HUES64 (cell line): Measurements from ENCODE around the gene SPIRE1.

Source experiments
- H3K27ac ChIP-seq: 2 replicates; pipeline ENCODE4 v1.7.0; 2013; ENCODE audit warnings: low read depth, low read length, inconsistent platforms
- H3K27me3 ChIP-seq: 2 replicates; pipeline ENCODE4 v1.6.1; 2013; ENCODE audit warnings: mild to moderate bottlenecking, low read length; ENCODE audit not compliant: insufficient read depth
- H3K36me3 ChIP-seq: 2 replicates; pipeline ENCODE4 v1.6.1; 2013; ENCODE audit warnings: mild to moderate bottlenecking, low read length; ENCODE audit not compliant: insufficient read depth
- H3K4me1 ChIP-seq: 2 replicates; pipeline ENCODE4 v1.6.1; 2013; ENCODE audit warnings: mild to moderate bottlenecking, low read length, moderate library complexity; ENCODE audit not compliant: insufficient read depth
- H3K4me3 ChIP-seq: 2 replicates; pipeline ENCODE4 v1.5.1; 2013; ENCODE audit warnings: mild to moderate bottlenecking, low read length, moderate library complexity
- H3K9ac ChIP-seq: 2 replicates; pipeline ENCODE4 v1.6.1; 2013; ENCODE audit warnings: mild to moderate bottlenecking, low read depth, low read length
- H3K9me3 ChIP-seq: 2 replicates; pipeline ENCODE4 v1.6.1; 2013; ENCODE audit warnings: low read depth, low read length; ENCODE audit not compliant: insufficient read depth
- WGBS: fragments of 150-250, 120-280 bp; methylation state at CpG from one replicate; pipeline ENCODE4 v1.1.7; 2013; ENCODE audit warnings: missing lambda C conversion rate; 5-methylcytosine and 5-hydroxymethylcytosine counted together

SPIRE1 gene

DNA sequence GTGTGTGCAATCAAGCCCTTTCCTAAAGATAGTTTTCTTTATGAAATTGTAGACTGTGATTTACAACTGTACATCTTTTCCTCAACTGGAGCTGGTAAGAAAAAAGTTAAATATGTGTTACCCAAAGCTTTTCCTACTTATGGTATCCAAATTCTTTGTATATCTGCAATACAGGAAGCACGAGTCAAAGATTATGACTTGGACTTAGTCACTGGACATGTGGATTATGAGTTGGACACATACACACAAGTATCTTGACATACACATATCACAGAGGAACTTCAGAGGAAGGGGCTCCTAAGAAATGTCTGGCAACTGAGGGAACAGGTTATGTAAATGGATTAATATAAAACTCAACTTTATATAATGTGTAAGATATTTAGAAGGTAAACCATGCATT lies 215.0 kb downstream of the SPIRE1 start:
- H3K4me1 ChIP-seq: no peaks in the 10 kb centered on the region
- no peaks in the 10 kb centered on the region for H3K27me3 ChIP-seq
- H3K9me3 ChIP-seq: no peaks in the 10 kb centered on the region
- no peaks in the 10 kb centered on the region for H3K36me3 ChIP-seq
- H3K9ac ChIP-seq: no peak overlapping the region
- no peak overlapping the region for H3K27ac ChIP-seq
- 100% methylated on average over 1 of the region's 1 CpG for WGBS
- H3K4me3 ChIP-seq: no peak overlapping the region

DNA sequence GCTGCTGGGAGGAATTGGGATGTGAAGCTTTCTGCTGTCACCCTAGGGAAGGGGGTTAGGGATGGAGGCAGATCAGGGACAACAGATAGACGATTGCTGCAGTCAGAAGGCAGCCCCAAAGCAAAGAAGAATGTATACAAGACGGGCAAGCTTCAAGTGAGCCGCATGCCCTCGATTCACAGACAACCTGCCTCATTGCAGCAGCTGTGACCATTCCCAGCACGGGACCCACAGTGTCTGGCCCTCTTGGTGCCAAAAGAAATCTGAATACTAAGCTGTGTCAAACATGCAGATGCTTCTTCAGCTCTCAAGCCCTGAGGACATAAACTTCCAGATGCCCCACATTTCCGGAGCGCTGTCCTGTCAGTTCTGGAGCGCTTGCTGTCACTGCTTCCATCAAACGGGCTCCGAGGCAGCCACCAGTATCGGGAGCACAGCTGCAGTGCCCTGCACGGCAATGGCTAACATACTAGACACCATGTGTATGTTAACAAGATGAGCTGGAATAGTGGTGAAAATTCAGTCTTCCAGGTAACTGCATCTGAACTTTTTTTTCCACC lies 216.4 kb downstream of the SPIRE1 start:
- Histone ChIP-seq H3K9me3 (no peaks in the 10 kb centered on the region), H3K27ac (no peak overlapping the region), H3K27me3 (no peaks in the 10 kb centered on the region), H3K9ac (no peak overlapping the region), H3K36me3 (no peaks in the 10 kb centered on the region), H3K4me1 (no peaks in the 10 kb centered on the region), H3K4me3 (no peak overlapping the region)
- WGBS: 96% methylated on average over 12 of the region's 12 CpGs

DNA sequence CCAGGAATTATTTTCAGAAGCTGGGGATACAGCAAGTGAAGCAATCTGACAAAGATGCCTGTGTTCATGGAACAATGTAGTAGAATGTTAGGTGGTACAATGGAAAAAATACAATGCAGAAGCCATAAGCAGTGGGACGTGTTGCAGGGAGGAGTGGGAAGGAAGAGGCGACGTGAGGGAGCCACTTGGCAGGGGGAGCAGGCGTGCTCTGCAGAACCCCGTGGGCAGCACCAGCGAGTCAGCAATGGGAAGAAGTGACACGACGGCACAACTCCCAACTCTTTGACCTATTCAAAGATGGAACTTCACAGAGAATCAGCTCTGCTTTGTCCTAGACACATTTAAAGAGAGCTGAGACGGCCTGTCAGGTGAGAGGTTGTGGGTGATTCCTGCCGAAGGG lies 219.7 kb downstream of the SPIRE1 start:
- WGBS: 80% methylated on average over 10 of the region's 10 CpGs
- Histone ChIP-seq H3K9me3 (no peaks in the 10 kb centered on the region), H3K9ac (no peak overlapping the region), H3K27me3 (no peaks in the 10 kb centered on the region), H3K36me3 (0 out of 2 replicates have a peak, but pooled peaks cover under 1% of the 10 kb centered on the region), H3K4me1 (peaks cover 6% of the 10 kb centered on the region; the same call in 1 of the 2 replicates), H3K4me3 (no peak overlapping the region), H3K27ac (no peak overlapping the region)

DNA sequence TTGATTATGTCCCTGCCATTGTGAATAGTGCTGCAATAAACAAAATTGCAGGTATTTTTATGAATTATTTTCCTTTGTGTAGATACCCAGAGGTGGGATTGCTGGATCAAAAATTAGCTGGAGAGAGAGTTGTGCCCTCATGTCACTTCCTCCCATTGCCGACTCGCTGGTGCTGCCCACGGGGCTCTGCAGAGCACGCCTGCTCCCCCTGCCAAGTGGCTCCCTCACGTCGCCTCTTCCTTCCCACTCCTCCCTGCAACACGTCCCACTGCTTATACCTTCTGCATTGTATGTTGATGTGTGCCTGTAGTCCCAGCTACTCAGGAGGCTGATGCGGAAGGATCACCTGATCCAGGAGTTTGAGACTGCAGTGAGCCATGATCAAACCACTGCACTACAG lies 222.0 kb downstream of the SPIRE1 start:
- peaks cover 6% of the 10 kb centered on the region; the same call in 1 of the 2 replicates for H3K4me1 ChIP-seq
- no peak overlapping the region for H3K27ac ChIP-seq
- no peaks in the 10 kb centered on the region for H3K27me3 ChIP-seq
- H3K9ac ChIP-seq: no peak overlapping the region
- peaks cover 19% of the 10 kb centered on the region; the same call in 1 of the 2 replicates for H3K36me3 ChIP-seq
- no peak overlapping the region for H3K4me3 ChIP-seq
- WGBS: 94% methylated on average over 8 of the region's 8 CpGs
- H3K9me3 ChIP-seq: no peaks in the 10 kb centered on the region

DNA sequence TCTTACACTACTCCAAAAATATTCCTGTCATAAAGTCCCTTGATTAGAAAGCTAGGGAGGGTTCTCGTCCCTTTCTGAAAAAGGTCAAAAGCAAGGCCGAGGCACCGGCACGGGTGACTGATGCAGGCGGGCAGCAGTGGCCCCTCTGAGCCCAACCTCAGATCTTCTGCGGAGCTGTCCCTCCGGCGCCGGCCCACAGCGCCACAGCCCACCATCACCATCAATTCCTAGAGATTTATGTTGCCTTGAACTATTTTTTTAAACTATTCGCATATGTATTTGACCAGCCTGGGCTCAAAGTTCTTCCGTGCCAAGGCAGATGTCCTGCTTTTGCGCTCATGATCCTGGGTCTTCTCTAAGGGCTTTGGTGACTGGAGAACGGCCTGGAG lies 223.4 kb downstream of the SPIRE1 start:
- Histone ChIP-seq H3K4me3 (no peak overlapping the region), H3K27ac (no peak overlapping the region), H3K9me3 (no peaks in the 10 kb centered on the region), H3K4me1 (peaks cover 6% of the 10 kb centered on the region; the same call in 1 of the 2 replicates), H3K9ac (no peak overlapping the region), H3K36me3 (peaks cover 23% of the 10 kb centered on the region; the same call in 1 of the 2 replicates), H3K27me3 (no peaks in the 10 kb centered on the region)
- WGBS: 91% methylated on average over 14 of the region's 14 CpGs

DNA sequence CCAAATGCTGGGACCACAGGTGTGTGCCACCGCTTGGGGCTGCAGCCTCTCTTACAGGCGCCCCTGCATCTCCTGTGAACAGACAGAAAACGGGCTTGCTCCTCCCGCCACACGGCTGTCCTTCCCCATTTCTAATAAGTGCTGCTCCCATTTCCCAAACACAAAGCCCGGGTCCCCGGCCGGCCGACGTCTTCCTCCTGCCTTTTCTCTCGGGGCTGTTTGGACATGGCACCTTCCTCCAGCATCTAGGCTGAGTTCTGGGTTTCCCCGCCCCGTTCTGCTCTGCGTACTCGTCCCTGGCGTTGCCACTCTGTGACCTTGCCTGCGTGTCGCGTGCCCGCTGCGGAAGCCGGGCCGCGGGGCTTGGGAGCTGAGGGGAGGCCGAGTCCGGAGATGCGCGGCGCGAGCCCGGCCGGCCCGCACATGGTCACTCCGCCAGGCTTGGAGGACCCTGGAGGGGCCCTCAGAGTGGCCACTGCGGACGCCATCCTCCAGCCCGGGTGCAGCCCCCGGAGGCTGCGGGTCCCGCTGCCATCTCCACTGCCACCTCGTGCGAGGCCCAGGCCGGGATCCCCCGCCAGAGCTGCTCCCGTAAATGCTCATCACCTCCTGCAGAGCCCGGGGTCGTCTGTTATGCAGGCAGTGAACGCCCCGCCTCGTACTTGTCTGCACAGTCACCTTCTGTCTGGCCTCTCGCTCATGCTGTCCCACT lies 223.9 kb downstream of the SPIRE1 start:
- H3K4me3 ChIP-seq: no peak overlapping the region
- H3K9ac ChIP-seq: no peak overlapping the region
- H3K27ac ChIP-seq: no peak overlapping the region
- H3K4me1 ChIP-seq: peaks cover 6% of the 10 kb centered on the region; the same call in 1 of the 2 replicates
- no peaks in the 10 kb centered on the region for H3K27me3 ChIP-seq
- H3K9me3 ChIP-seq: no peaks in the 10 kb centered on the region
- peaks cover 26% of the 10 kb centered on the region; the same call in 1 of the 2 replicates for H3K36me3 ChIP-seq
- 95% methylated on average over 51 of the region's 51 CpGs for WGBS

DNA sequence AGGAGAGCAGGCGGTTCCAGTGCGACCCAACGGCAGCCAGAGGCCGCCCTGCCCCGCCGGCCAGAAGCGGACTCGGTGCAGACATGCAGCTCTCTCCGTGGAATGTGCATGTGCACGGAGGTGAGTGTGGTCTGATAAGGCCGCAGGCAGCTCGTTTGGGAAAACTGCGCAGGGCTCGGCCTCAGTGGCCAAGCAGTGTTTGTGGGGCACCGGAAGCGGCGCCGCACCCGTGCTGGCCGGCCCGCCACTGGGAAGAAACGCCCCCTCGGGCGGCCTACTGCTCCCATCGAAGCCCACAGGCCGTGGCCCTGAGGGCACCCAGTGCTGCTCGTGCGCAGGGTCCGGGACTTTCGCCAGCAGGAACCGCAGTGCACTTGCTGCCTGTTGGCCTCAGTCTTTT lies 225.0 kb downstream of the SPIRE1 start:
- Histone ChIP-seq H3K27me3 (no peaks in the 10 kb centered on the region), H3K27ac (no peak overlapping the region), H3K36me3 (peaks cover 34% of the 10 kb centered on the region), H3K9ac (no peak overlapping the region), H3K9me3 (peaks cover 2% of the 10 kb centered on the region; the same call in 1 of the 2 replicates), H3K4me3 (no peak overlapping the region), H3K4me1 (peaks cover 6% of the 10 kb centered on the region; the same call in 1 of the 2 replicates)
- 96% methylated on average over 31 of the region's 31 CpGs for WGBS

DNA sequence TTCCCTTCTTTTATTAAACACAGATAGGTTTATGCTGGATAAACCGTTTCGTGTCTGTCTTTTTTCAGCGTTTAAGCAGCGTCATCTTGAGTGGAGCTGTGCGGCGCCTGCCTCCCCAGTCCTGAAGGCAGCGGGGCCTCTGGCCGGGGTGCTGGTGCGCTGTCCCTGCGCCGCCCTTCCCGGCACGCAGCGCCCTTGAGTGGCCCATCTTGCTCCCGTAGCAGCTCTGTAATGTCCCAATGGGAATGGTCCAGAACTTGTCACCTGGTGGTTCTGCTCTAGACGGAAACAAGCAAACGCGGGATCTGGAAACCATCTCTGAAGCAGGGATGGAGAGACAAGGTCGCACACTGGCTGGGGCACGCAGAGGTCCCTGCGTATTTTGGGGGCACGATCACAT lies 225.7 kb downstream of the SPIRE1 start:
- H3K36me3 ChIP-seq: peaks cover 41% of the 10 kb centered on the region
- 96% methylated on average over 22 of the region's 22 CpGs for whole genome bisulfite sequencing
- H3K9me3 ChIP-seq: peaks cover 8% of the 10 kb centered on the region; the same call in 1 of the 2 replicates
- H3K4me3 ChIP-seq: no peak overlapping the region
- no peaks in the 10 kb centered on the region for H3K27me3 ChIP-seq
- peaks cover 6% of the 10 kb centered on the region; the same call in 1 of the 2 replicates for H3K4me1 ChIP-seq
- H3K9ac ChIP-seq: no peak overlapping the region
- H3K27ac ChIP-seq: no peak overlapping the region

DNA sequence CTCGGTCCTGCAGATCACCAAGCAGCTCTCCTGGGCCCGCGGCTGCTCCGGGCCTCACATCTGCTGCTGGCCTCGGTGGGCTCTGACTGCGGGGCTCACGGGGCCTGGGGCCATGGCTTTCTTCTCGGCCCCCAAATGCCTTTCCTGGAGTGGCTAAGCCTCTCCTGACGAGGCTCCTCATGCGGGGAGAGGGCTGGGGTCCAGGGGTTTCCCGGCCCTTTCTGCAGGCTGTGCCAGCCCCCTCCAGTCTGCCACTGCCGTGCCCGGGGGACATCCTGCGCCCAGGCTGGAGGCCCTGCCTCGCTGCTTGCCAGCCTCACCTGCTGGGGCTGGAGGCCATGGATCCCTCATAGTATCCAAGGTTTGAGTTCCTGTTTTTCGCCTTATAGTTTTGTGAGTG lies 226.3 kb downstream of the SPIRE1 start:
- Histone ChIP-seq H3K4me1 (peaks cover 6% of the 10 kb centered on the region; the same call in 1 of the 2 replicates), H3K27me3 (no peaks in the 10 kb centered on the region), H3K4me3 (no peak overlapping the region), H3K27ac (no peak overlapping the region), H3K9ac (no peak overlapping the region), H3K36me3 (peaks cover 47% of the 10 kb centered on the region), H3K9me3 (peaks cover 13% of the 10 kb centered on the region)
- WGBS: 95% methylated on average over 15 of the region's 16 CpGs

DNA sequence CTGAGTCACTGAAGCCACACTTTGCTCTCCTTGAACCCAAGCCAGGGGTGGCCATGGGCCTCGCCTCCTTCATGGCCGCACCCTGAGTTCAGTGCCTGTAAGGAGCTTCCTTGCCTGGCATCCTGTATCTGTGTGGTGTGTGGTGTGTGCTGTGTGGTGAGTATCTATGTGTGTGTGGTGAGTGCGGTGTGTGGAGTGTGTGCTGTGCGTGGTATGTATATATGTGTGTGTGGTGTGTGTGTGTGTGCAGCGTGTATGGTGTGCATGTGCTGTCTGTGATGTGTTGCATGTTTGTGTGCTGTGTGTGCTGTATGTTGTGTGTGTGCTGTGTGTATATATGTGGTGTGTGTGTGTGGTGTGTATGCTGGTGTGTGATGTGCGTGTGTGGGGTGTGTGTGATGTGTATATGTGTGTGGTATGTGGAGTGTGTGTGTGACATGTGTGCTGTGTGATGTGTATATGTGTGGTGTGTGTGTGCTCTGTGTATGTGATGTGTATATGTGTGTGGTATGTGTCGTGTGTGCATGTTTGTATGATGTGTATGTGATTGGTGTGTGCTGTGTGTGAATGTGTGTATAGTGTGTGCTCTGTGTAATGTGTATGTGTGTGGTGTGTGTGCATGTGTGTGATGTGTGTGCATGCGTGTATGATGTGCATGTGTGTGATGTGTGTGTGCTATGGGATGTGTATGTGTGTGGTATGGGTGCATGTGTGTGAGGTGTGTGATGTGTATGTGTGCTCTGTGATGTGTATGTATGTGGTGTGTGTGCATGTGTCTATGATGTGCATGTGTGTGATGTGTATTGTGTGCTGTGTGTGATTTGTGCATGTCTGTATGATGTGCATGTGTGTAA lies 227.5 kb downstream of the SPIRE1 start:
- peaks cover 48% of the 10 kb centered on the region for H3K36me3 ChIP-seq
- WGBS: 89% methylated on average over 8 of the region's 8 CpGs
- peaks cover 13% of the 10 kb centered on the region for H3K9me3 ChIP-seq
- H3K4me1 ChIP-seq: peaks cover 6% of the 10 kb centered on the region; the same call in 1 of the 2 replicates
- no peaks in the 10 kb centered on the region for H3K27me3 ChIP-seq
- no peak overlapping the region for H3K4me3 ChIP-seq
- no peak overlapping the region for H3K9ac ChIP-seq
- H3K27ac ChIP-seq: no peak overlapping the region

DNA sequence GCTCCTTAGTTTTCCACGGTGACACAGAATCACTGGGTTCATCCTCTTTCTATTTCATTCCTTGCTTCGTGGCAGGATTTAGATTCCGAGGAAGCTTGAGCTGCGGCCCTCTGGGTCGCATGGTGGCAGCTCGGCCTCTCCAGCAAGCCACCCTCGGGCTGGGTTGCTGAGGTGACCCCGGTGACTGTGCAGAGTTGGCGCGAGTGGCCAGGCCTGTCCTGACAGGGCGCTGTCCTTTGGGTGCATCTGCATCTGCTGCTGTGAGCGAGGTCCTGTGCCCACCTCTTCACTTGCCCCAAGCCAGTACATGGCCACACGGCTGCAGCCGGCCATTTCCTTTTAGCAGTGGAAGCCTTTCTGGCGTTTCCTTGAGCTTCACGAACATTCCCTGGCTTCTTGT lies 228.4 kb downstream of the SPIRE1 start:
- no peak overlapping the region for H3K4me3 ChIP-seq
- no peaks in the 10 kb centered on the region for H3K27me3 ChIP-seq
- WGBS: 93% methylated on average over 16 of the region's 16 CpGs
- H3K9me3 ChIP-seq: peaks cover 13% of the 10 kb centered on the region
- no peak overlapping the region for H3K27ac ChIP-seq
- H3K4me1 ChIP-seq: peaks cover under 1% of the 10 kb centered on the region; the same call in 1 of the 2 replicates
- peaks cover 48% of the 10 kb centered on the region for H3K36me3 ChIP-seq
- no peak overlapping the region for H3K9ac ChIP-seq
